Muscle of leg (tissue), 11 donors: ENCODE results near the gene NEU2. TPM values are rescaled to one million over a fixed set of nuclear protein-coding genes. Genes with fewer than 3 reads are reported as not detected.
"Not testable (repeated sequence)": the region's sequence is repeated elsewhere in the genome, so short reads cannot be mapped to it uniquely, and the experiment has no call there.

Experiments
- DNase-seq: peaks from one replicate; pipeline ENCODE4 v3.0.0; 2013
- H3K27ac ChIP-seq: one replicate; pipeline ENCODE4 v1.5.1; 2013; ENCODE audit warnings: mild to moderate bottlenecking, low read length, control low read depth
- H3K27me3 ChIP-seq: one replicate; pipeline ENCODE4 v1.6.1; 2013; ENCODE audit warnings: low read length; ENCODE audit not compliant: control insufficient read depth, insufficient read depth
- H3K36me3 ChIP-seq: one replicate; pipeline ENCODE4 v1.6.1; 2013; ENCODE audit warnings: low read length; ENCODE audit not compliant: control insufficient read depth, insufficient read depth
- H3K4me1 ChIP-seq: one replicate; pipeline ENCODE4 v1.6.1; 2013; ENCODE audit warnings: low read length; ENCODE audit not compliant: control insufficient read depth, insufficient read depth
- H3K4me3 ChIP-seq: one replicate; pipeline ENCODE4 v1.5.1; 2013; ENCODE audit warnings: low read length, control low read depth
- H3K9me3 ChIP-seq: replicated peaks from 2 replicates; pipeline ENCODE4 v1.6.1; 2013; ENCODE audit warnings: low read depth, low read length; ENCODE audit not compliant: control insufficient read depth
- WGBS: methylation state at CpG from one replicate; pipeline ENCODE4 v1.1.5; 2013; ENCODE audit warnings: missing lambda C conversion rate; ENCODE audit not compliant: insufficient coverage; 5-methylcytosine and 5-hydroxymethylcytosine counted together
- polyA plus RNA-seq, 8 donors: library from polyadenylated mRNA; unstranded; fragments of 120-200 nt; gene quantifications; one replicate each; pipeline versions ENCODE4 v1.2.1 to v1.2.3, GENCODE V29; 2013; ENCODE audit warnings: inconsistent platforms in 1 of 8, low replicate concordance in 1 of 8; ENCODE audit not compliant: insufficient read length in 8 of 8, insufficient read depth in 1 of 8
- total RNA-seq: library from RNA; stranded (reverse); fragments of 120-200 nt; gene quantifications from one replicate; pipeline ENCODE4 v1.2.4, GENCODE V29; 2013

NEU2 gene
- total and polyA plus RNA-seq, 9 donors = not detected

DNA sequence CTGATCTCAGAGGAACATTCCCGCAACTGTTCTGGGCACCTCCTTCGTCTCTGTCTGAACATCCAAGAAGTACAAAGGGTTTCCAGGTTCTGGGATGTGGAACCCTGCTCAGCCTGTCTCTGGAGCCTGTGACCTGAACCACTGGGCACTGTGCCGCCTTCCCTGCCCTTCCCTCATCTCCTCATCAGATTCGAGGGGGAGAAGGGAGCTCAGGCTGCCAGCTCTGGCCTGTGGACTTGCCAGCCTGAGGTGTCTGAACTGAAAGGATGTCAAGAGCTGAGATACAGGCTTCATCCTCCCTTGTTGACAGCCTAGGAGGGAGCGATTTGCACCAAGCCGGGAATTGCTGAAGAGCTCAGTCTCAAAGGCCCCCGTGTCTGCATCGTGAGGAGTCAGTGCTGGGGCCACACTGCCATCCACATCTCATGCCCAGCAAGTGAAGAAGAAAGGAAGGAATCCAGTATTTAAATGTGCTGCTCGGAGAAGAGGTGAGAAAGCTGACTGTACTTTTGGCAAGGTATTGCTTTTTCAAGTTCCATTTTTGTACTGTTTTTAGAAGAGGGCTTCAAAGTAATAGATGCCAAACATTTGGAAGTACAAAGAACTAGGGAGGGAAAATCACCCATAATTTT is 12.6 kb downstream of the NEU2 start:
- DNase-seq = no peak
- Histone ChIP-seq H3K4me3 (no peak overlapping the region), H3K9me3 (no peaks in the 10 kb centered on the region), H3K27me3 (no peaks in the 10 kb centered on the region), H3K36me3 (no peaks in the 10 kb centered on the region), H3K27ac (no peak overlapping the region), H3K4me1 (peaks cover 8% of the 10 kb centered on the region)
- WGBS = 90% methylated on average over 2 of the region's 9 CpGs

GRCh38 chr2:233047206-233047605 is 14.7 kb downstream of the NEU2 start:
- Histone ChIP-seq H3K9me3 (no peaks in the 10 kb centered on the region), H3K27me3 (no peaks in the 10 kb centered on the region), H3K27ac (no peak overlapping the region), H3K4me3 (no peak overlapping the region), H3K36me3 (no peaks in the 10 kb centered on the region), H3K4me1 (peaks cover 8% of the 10 kb centered on the region)
- 79% methylated on average over 3 of the region's 3 CpGs for WGBS
- DNase-seq = no peak

DNA sequence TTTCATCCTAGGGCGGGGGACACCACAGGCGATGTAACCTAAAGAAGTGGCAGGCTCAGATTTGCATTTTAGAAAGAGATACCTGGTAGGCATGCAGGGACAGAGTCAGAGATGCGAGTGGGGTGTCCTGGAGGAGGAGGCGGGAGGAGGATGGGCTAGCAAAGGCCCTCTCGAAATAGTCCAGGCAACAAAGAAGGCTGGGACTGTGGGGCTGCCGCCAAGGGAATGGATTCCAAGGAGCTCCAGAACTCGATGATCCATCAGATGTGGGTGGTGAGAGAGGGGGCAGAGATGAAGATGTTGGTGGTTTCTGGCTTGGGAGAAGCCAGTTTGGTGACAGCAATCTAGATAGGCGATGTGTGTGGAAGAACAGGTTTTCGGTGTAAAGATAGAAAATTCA is 15.2 kb downstream of the NEU2 start:
- Histone ChIP-seq H3K4me1 (peaks cover 8% of the 10 kb centered on the region), H3K9me3 (no peaks in the 10 kb centered on the region), H3K4me3 (no peak overlapping the region), H3K27me3 (no peaks in the 10 kb centered on the region), H3K36me3 (no peaks in the 10 kb centered on the region), H3K27ac (no peak overlapping the region)
- no peak for DNase-seq
- WGBS = 81% methylated on average over 9 of the region's 9 CpGs

DNA sequence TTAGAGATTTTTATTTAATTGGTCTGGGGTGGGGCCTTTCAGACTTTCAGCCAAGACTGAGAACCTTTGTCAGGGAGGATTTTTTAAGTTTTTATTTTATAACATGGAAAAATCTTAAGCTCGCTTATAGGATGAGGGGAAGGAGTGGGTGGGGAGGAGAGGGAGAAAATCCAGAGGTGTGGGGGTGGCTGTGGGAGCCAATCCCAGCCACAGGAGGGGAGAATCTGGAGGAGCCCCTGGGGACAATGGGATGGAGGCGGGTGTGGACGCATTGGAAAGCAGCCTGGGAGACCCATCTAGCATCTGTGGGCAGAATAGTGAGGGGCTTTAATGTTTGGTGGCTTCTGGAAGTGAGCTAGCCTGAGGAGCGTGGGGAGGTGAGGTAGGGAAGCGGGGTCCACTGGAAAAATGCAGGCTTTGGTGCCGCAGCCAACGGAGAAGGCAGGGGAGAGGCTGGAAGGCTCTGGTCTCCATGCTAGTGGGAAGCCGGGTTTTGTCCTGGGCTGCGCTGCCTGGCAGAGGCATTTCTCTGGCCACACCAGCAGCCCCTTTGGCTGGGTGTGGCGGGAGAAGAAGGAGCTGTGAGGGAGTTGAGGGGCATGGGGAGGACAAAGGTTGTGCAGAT is 16.2 kb downstream of the NEU2 start:
- 68% methylated on average over 10 of the region's 10 CpGs for WGBS
- H3K36me3 ChIP-seq = no peaks in the 10 kb centered on the region
- H3K4me3 ChIP-seq = no peak overlapping the region
- peaks cover 8% of the 10 kb centered on the region for H3K4me1 ChIP-seq
- H3K27me3 ChIP-seq = no peaks in the 10 kb centered on the region
- no peak overlapping the region for H3K27ac ChIP-seq
- no peaks in the 10 kb centered on the region for H3K9me3 ChIP-seq
- DNase-seq = no peak

DNA sequence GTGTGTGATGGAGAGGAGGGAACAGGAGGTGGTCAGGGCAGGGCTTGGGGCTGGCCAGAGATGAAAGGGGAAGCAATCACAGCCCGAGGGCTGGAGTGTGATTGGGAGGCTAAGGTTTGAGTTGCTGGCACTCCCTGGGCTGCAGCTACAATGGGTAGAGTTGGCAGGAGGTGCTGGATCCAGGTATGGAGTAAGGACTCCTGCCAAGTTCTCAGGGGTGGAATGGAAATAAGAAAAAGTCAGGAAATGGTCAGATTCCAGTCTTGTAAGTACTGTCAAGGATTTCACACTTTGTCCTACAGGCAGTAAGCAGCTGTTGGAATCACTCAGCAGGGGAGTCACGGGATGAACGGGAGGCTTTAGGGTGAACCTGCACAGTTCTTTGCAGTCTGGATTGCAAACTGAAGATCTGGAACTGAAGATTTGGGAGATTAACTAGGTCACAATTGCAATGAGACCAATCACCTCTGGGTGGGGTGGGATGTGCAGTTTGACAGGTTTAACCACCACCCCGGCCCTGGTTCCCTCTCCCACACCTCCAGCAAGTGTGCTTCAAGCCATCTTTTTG is 16.8 kb downstream of the NEU2 start:
- H3K9me3 ChIP-seq = no peaks in the 10 kb centered on the region
- H3K4me3 ChIP-seq = no peak overlapping the region
- DNase-seq = peak; percentile 52
- no peaks in the 10 kb centered on the region for H3K27me3 ChIP-seq
- WGBS = 8% methylated on average over 1 of the region's 4 CpGs
- peaks cover 8% of the 10 kb centered on the region for H3K4me1 ChIP-seq
- no peaks in the 10 kb centered on the region for H3K36me3 ChIP-seq
- no peak overlapping the region for H3K27ac ChIP-seq

- peaks cover 8% of the 10 kb centered on the region for H3K4me1 ChIP-seq
- no peaks in the 10 kb centered on the region for H3K9me3 ChIP-seq
- DNase-seq = peak; percentile 61
- peaks cover 2% of the 10 kb centered on the region for H3K27me3 ChIP-seq
- no peak overlapping the region for H3K27ac ChIP-seq
- H3K36me3 ChIP-seq = no peaks in the 10 kb centered on the region
- H3K4me3 ChIP-seq = no peak overlapping the region
- 27% methylated on average over 23 of the region's 24 CpGs for WGBS
These were observed 19.0 kb downstream of the NEU2 start for GRCh38 chr2:233051241-233052149.

GRCh38 chr2:233052517-233052916 is 20.0 kb downstream of the NEU2 start:
- no CpG with 5 or more reads among the region's 4 CpGs for WGBS
- H3K27ac ChIP-seq, H3K9me3 ChIP-seq, DNase-seq, H3K4me3 ChIP-seq, H3K36me3 ChIP-seq, H3K27me3 ChIP-seq: not testable (repeated sequence)
- peaks cover 13% of the 10 kb centered on the region for H3K4me1 ChIP-seq

DNA sequence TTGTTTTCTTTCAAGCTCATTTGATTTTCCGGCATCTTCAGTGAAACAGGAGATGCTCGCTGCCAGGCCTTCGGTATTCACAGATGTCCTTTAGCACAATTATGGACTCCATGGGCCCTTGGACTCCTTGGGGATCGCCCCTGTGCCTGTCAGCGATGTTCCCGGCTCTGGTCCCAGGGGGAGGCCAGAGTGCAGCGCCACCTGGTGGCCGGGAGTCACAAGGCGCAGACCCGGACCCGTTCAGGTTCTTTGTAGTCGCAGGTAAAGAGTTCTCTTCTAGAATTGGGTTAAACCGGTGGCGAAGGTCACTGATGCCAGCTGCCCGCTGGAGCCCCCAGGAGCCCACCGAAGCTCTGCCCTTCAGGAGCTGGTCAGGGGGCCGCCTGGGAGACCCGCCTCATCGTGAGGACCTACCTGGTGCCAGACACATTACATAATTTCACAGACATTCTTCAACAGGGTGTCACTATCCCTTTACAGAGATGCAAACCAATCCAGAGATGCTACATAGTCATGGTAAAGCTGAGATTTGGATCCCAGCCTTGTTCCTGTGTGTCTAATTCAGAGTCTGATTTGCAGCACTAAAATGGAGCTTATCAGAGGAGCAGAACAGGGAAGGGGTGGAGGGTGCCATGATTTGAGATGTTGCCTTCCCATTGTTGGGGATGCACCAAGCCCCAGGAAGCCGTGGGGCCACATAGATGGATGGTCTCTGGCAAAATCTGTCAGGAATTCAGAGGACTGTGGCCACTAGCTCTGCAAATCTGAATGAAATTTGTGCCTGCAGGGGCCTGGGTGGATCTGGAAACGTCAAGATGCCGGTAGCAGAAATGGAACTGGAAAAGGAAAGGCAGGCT is 21.7 kb downstream of the NEU2 start:
- 25% methylated on average over 19 of the region's 22 CpGs for WGBS
- DNase-seq = no peak
- Histone ChIP-seq H3K9me3 (no peaks in the 10 kb centered on the region), H3K4me3 (no peak overlapping the region), H3K4me1 (peaks cover 10% of the 10 kb centered on the region), H3K36me3 (no peaks in the 10 kb centered on the region), H3K27me3 (peaks cover 2% of the 10 kb centered on the region), H3K27ac (no peak overlapping the region)

- Histone ChIP-seq H3K27me3 (peaks cover 2% of the 10 kb centered on the region), H3K9me3 (no peaks in the 10 kb centered on the region), H3K36me3 (no peaks in the 10 kb centered on the region), H3K4me3 (no peak overlapping the region), H3K4me1 (peaks cover 16% of the 10 kb centered on the region), H3K27ac (no peak overlapping the region)
- 100% methylated on average over 1 of the region's 2 CpGs for WGBS
- no peak for DNase-seq
These were observed 22.9 kb downstream of the NEU2 start for GRCh38 chr2:233055362-233055761.
